PC-3 (cell line): ENCODE measurements around the gene GPC4.

Experiments used
- CTCF ChIP-seq: fragments of 300-600 bp; sonication (generic); conservative IDR thresholded peaks from 2 replicates; pipeline ENCODE4 v1.5.1; 2017; ENCODE audit warnings: antibody characterized with exemption, low read depth, mild to moderate bottlenecking, low read length
- EZH2 ChIP-seq: fragments of 300-600 bp; sonication (generic); IDR thresholded peaks from one replicate; pipeline ENCODE4 v1.6.1; 2017; ENCODE audit warnings: antibody characterized with exemption, mild to moderate bottlenecking, low read length; ENCODE audit not compliant: unreplicated experiment

- TF ChIP-seq CTCF, result no peak
- no peak for TF ChIP-seq EZH2
Observed at GRCh38 chrX:133323431-133323830, 91.9 kb downstream of the GPC4 start.
